Erythroblast (primary cell): ENCODE data around the gene CLDN5.

ENCODE experiments used
- GATA1 ChIP-seq: IDR thresholded peaks from 2 replicates; pipeline ENCODE4 v1.6.1; 2011; ENCODE audit warnings: low read depth, mild to moderate bottlenecking, control low read depth, low read length, moderate library complexity
- POLR2A ChIP-seq: IDR thresholded peaks from 2 replicates; pipeline ENCODE4 v1.6.1; 2011; ENCODE audit warnings: mild to moderate bottlenecking, low read length

GRCh38 chr22:19524170-19525115 is at the start of gene CLDN5:
- no peak for TF ChIP-seq POLR2A
- TF ChIP-seq GATA1, result no peak
